Stomach (tissue), 4 donors: ENCODE results near the gene EFNA3.

ENCODE experiments used
- EP300 ChIP-seq: sonication (generic); formaldehyde crosslinking; IDR thresholded peaks from one replicate; pipeline ENCODE4 v1.6.1; 2017; ENCODE audit warnings: antibody characterized with exemption
- POLR2A ChIP-seq, 4 donors: fragments of 450-650 bp; IDR thresholded peaks; one replicate each; pipeline ENCODE4 v1.6.1; 2016; ENCODE audit warnings: antibody characterized with exemption in 4 of 4, control low read depth in 2 of 4, mild to moderate bottlenecking in 1 of 4, moderate library complexity in 1 of 4
- POLR2AphosphoS5 ChIP-seq, 3 donors: sonication (generic); formaldehyde crosslinking; IDR thresholded peaks; one replicate each; pipeline ENCODE4 v1.6.1; 2016; ENCODE audit warnings: antibody characterized with exemption in 3 of 3
- TF ChIP-seq, protein P1 (sequence below), 7 experiments: fragments of 450-650 bp in 4 of 7; fragments of 200-600 bp in 3 of 7; sonication (generic) in 3 of 7; IDR thresholded peaks; one replicate each; pipeline ENCODE4 v1.5.1; 2016 to 2019; ENCODE audit warnings: antibody characterized with exemption in 7 of 7, control low read depth in 2 of 7, mild to moderate bottlenecking in 1 of 7

GRCh38 chr1:155128755-155129473 lies 50.3 kb downstream of the EFNA3 start:
- TF ChIP-seq, protein P1, sequence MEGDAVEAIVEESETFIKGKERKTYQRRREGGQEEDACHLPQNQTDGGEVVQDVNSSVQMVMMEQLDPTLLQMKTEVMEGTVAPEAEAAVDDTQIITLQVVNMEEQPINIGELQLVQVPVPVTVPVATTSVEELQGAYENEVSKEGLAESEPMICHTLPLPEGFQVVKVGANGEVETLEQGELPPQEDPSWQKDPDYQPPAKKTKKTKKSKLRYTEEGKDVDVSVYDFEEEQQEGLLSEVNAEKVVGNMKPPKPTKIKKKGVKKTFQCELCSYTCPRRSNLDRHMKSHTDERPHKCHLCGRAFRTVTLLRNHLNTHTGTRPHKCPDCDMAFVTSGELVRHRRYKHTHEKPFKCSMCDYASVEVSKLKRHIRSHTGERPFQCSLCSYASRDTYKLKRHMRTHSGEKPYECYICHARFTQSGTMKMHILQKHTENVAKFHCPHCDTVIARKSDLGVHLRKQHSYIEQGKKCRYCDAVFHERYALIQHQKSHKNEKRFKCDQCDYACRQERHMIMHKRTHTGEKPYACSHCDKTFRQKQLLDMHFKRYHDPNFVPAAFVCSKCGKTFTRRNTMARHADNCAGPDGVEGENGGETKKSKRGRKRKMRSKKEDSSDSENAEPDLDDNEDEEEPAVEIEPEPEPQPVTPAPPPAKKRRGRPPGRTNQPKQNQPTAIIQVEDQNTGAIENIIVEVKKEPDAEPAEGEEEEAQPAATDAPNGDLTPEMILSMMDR (IDR thresholded peaks at IDR 0.05): no peak
- no peak for TF ChIP-seq POLR2A (IDR thresholded peaks at IDR 0.05)
- TF ChIP-seq POLR2AphosphoS5 (IDR thresholded peaks at IDR 0.05): peak in 2 of 3 donors; percentile 78 to 91
- TF ChIP-seq EP300: no peak
